Measurements from ENCODE around the gene CCNE1. TPM values are rescaled to one million over a fixed set of nuclear protein-coding genes. Genes with fewer than 3 reads are reported as not detected.

The CCNE1 gene
- total RNA-seq, result 0.63 TPM

DNA sequence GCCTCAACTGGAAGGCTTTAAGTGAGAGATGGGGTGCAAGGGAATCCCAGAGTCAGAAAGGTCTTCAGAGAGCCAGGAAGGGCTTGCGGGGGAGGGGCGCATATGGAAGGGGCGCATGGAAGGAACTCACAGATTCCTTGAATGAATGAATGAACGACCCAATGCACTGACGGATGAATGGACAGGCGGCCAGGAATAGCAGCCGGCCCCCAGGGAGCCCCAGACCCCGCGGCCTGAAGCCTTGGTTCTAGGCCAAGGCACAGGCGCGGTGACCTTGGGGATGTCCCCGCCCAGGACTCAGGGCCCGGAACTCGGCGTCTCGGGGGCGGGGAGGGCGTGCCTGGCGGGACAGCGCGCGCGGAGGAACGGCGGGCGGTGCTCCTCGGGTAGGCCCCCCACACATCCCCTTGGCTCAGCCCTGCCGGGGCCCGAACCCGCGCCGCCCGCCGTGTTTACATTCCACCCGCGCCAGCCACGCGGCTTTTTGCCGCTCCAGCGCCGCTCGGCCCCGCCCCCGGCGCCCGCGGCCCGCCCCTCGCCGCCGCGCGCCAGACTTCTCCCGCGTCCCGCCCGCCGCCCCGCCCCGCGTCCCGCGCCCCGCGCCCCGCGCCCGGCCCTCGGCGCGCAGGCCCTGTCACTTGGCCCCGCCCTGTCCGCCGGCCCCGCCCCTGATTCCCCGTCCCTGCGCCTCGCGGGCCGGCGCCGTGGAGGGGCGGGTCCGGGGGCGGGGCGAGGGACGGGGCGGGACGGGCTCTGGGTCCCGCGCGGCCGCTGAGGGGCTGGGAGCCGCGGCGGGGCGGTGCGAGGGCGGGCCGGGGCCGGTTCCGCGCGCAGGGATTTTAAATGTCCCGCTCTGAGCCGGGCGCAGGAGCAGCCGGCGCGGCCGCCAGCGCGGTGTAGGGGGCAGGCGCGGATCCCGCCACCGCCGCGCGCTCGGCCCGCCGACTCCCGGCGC, at the start of gene CCNE1:
Gene CCNE1 (plus strand): TSS at position 867 of the 955 bp plus-strand sequence. CDS start 565 bp downstream, outside the sequence.

Other genes starting within 250 kb of the CCNE1 start
- gene POP4, start 205.7 kb upstream of the CCNE1 start, total RNA-seq, result 42.3 TPM
- 0.63 TPM for gene PLEKHF1, start 146.5 kb upstream of the CCNE1 start, total RNA-seq
- 41.0 TPM for gene C19orf12, start 96.7 kb upstream of the CCNE1 start, total RNA-seq
- 67.9 TPM for gene URI1, start 130.2 kb downstream of the CCNE1 start, total RNA-seq